ENCODE data around the gene CAB39L. TPM values are rescaled to one million over a fixed set of nuclear protein-coding genes. Genes with fewer than 3 reads are reported as not detected.

The CAB39L gene
- polyA plus RNA-seq, 2 donors, result 9.8 to 15.9 TPM

- H3K9me3 ChIP-seq (ENCODE audit: control insufficient read depth in 2 of 2, insufficient read depth in 1 of 2, low read depth in 1 of 2, low read length in 1 of 2), result no peaks in the 10 kb centered on the region
- H3K36me3 ChIP-seq (ENCODE audit: control insufficient read depth in 2 of 2, insufficient read depth in 2 of 2, low read length in 1 of 2), result peaks cover 0 to 2% of the 10 kb centered on the region in 2 donors
- WGBS, 2 donors, result 49 to 71% methylated on average over 7 of the region's 7 CpGs
- H3K27ac ChIP-seq (ENCODE audit: low read depth in 2 of 2, low read length in 1 of 2), result no peak overlapping the region
- H3K4me1 ChIP-seq (ENCODE audit: control insufficient read depth in 2 of 2, insufficient read depth in 2 of 2, low read length in 1 of 2), result peaks cover 0 to 4% of the 10 kb centered on the region in 2 donors
- no peak overlapping the region for H3K4me3 ChIP-seq (ENCODE audit: low read depth in 1 of 2, low read length in 2 of 2)
- H3K27me3 ChIP-seq (ENCODE audit: control insufficient read depth in 1 of 2, insufficient read depth in 2 of 2, low read length in 2 of 2), result no peaks in the 10 kb centered on the region
Observed at GRCh38 chr13:49457221-49457620, 13.4 kb upstream of the CAB39L start.

GRCh38 chr13:49456156-49456555, 12.3 kb upstream of the CAB39L start:
- WGBS, 2 donors, result 93 to 94% methylated on average over 1 of the region's 1 CpG
- Histone ChIP-seq H3K9me3 (ENCODE audit: control insufficient read depth in 2 of 2, insufficient read depth in 1 of 2, low read depth in 1 of 2, low read length in 1 of 2) (no peaks in the 10 kb centered on the region), H3K27ac (ENCODE audit: low read depth in 2 of 2, low read length in 1 of 2) (no peak overlapping the region), H3K4me3 (ENCODE audit: low read depth in 1 of 2, low read length in 2 of 2) (no peak overlapping the region), H3K36me3 (ENCODE audit: control insufficient read depth in 2 of 2, insufficient read depth in 2 of 2, low read length in 1 of 2) (no peaks in the 10 kb centered on the region), H3K4me1 (ENCODE audit: control insufficient read depth in 2 of 2, insufficient read depth in 2 of 2, low read length in 1 of 2) (peaks cover 0 to 4% of the 10 kb centered on the region in 2 donors), H3K27me3 (ENCODE audit: control insufficient read depth in 1 of 2, insufficient read depth in 2 of 2, low read length in 2 of 2) (no peaks in the 10 kb centered on the region)

- Histone ChIP-seq H3K4me3 (ENCODE audit: low read depth in 1 of 2, low read length in 2 of 2) (no peak overlapping the region), H3K27me3 (ENCODE audit: control insufficient read depth in 1 of 2, insufficient read depth in 2 of 2, low read length in 2 of 2) (no peaks in the 10 kb centered on the region), H3K36me3 (ENCODE audit: control insufficient read depth in 2 of 2, insufficient read depth in 2 of 2, low read length in 1 of 2) (no peaks in the 10 kb centered on the region), H3K9me3 (ENCODE audit: control insufficient read depth in 2 of 2, insufficient read depth in 1 of 2, low read depth in 1 of 2, low read length in 1 of 2) (no peaks in the 10 kb centered on the region), H3K4me1 (ENCODE audit: control insufficient read depth in 2 of 2, insufficient read depth in 2 of 2, low read length in 1 of 2) (peaks cover 0 to 4% of the 10 kb centered on the region in 2 donors), H3K27ac (ENCODE audit: low read depth in 2 of 2, low read length in 1 of 2) (no peak overlapping the region)
Observed at GRCh38 chr13:49455007-49455398, 11.1 kb upstream of the CAB39L start.

GRCh38 chr13:49454388-49455006, 10.6 kb upstream of the CAB39L start:
- 59 to 65% methylated on average over 4 of the region's 4 CpGs for WGBS, 2 donors
- no peak overlapping the region for H3K27ac ChIP-seq (ENCODE audit: low read depth in 2 of 2, low read length in 1 of 2)
- H3K4me3 ChIP-seq (ENCODE audit: low read depth in 1 of 2, low read length in 2 of 2), result no peak overlapping the region
- peaks cover 0 to 4% of the 10 kb centered on the region in 2 donors for H3K4me1 ChIP-seq (ENCODE audit: control insufficient read depth in 2 of 2, insufficient read depth in 2 of 2, low read length in 1 of 2)
- H3K27me3 ChIP-seq (ENCODE audit: control insufficient read depth in 1 of 2, insufficient read depth in 2 of 2, low read length in 2 of 2), result no peaks in the 10 kb centered on the region
- H3K9me3 ChIP-seq (ENCODE audit: control insufficient read depth in 2 of 2, insufficient read depth in 1 of 2, low read depth in 1 of 2, low read length in 1 of 2), result no peaks in the 10 kb centered on the region
- H3K36me3 ChIP-seq (ENCODE audit: control insufficient read depth in 2 of 2, insufficient read depth in 2 of 2, low read length in 1 of 2), result no peaks in the 10 kb centered on the region

- Histone ChIP-seq H3K36me3 (ENCODE audit: control insufficient read depth in 2 of 2, insufficient read depth in 2 of 2, low read length in 1 of 2) (no peaks in the 10 kb centered on the region), H3K4me1 (ENCODE audit: control insufficient read depth in 2 of 2, insufficient read depth in 2 of 2, low read length in 1 of 2) (peaks cover 0 to 4% of the 10 kb centered on the region in 2 donors), H3K27ac (ENCODE audit: low read depth in 2 of 2, low read length in 1 of 2) (no peak overlapping the region), H3K27me3 (ENCODE audit: control insufficient read depth in 1 of 2, insufficient read depth in 2 of 2, low read length in 2 of 2) (no peaks in the 10 kb centered on the region), H3K4me3 (ENCODE audit: low read depth in 1 of 2, low read length in 2 of 2) (no peak overlapping the region), H3K9me3 (ENCODE audit: control insufficient read depth in 2 of 2, insufficient read depth in 1 of 2, low read depth in 1 of 2, low read length in 1 of 2) (no peaks in the 10 kb centered on the region)
- 96% methylated on average over 7 of the region's 7 CpGs for WGBS, 2 donors
Observed at GRCh38 chr13:49453465-49453864, 9.6 kb upstream of the CAB39L start.

GRCh38 chr13:49452725-49453457, 9.0 kb upstream of the CAB39L start:
- H3K4me1 ChIP-seq (ENCODE audit: control insufficient read depth in 2 of 2, insufficient read depth in 2 of 2, low read length in 1 of 2), result peaks cover 0 to 2% of the 10 kb centered on the region in 2 donors
- H3K9me3 ChIP-seq (ENCODE audit: control insufficient read depth in 2 of 2, insufficient read depth in 1 of 2, low read depth in 1 of 2, low read length in 1 of 2), result no peaks in the 10 kb centered on the region
- no peaks in the 10 kb centered on the region for H3K36me3 ChIP-seq (ENCODE audit: control insufficient read depth in 2 of 2, insufficient read depth in 2 of 2, low read length in 1 of 2)
- H3K27me3 ChIP-seq (ENCODE audit: control insufficient read depth in 1 of 2, insufficient read depth in 2 of 2, low read length in 2 of 2), result no peaks in the 10 kb centered on the region
- no peak overlapping the region for H3K4me3 ChIP-seq (ENCODE audit: low read depth in 1 of 2, low read length in 2 of 2)
- 92 to 95% methylated on average over 8 of the region's 8 CpGs for WGBS, 2 donors
- H3K27ac ChIP-seq (ENCODE audit: low read depth in 2 of 2, low read length in 1 of 2), result no peak overlapping the region

GRCh38 chr13:49450105-49450819, 6.4 kb upstream of the CAB39L start:
- Histone ChIP-seq H3K9me3 (ENCODE audit: control insufficient read depth in 2 of 2, insufficient read depth in 1 of 2, low read depth in 1 of 2, low read length in 1 of 2) (no peaks in the 10 kb centered on the region), H3K4me3 (ENCODE audit: low read depth in 1 of 2, low read length in 2 of 2) (no peak overlapping the region), H3K4me1 (ENCODE audit: control insufficient read depth in 2 of 2, insufficient read depth in 2 of 2, low read length in 1 of 2) (no peaks in the 10 kb centered on the region), H3K36me3 (ENCODE audit: control insufficient read depth in 2 of 2, insufficient read depth in 2 of 2, low read length in 1 of 2) (no peaks in the 10 kb centered on the region), H3K27ac (ENCODE audit: low read depth in 2 of 2, low read length in 1 of 2) (no peak overlapping the region), H3K27me3 (ENCODE audit: control insufficient read depth in 1 of 2, insufficient read depth in 2 of 2, low read length in 2 of 2) (no peaks in the 10 kb centered on the region)
- WGBS, 2 donors, result 76 to 84% methylated on average over 3 of the region's 3 CpGs

- H3K36me3 ChIP-seq (ENCODE audit: control insufficient read depth in 2 of 2, insufficient read depth in 2 of 2, low read length in 1 of 2), result no peaks in the 10 kb centered on the region
- 96 to 99% methylated on average over 2 of the region's 2 CpGs for WGBS, 2 donors
- H3K4me3 ChIP-seq (ENCODE audit: low read depth in 1 of 2, low read length in 2 of 2), result no peak overlapping the region
- no peaks in the 10 kb centered on the region for H3K9me3 ChIP-seq (ENCODE audit: control insufficient read depth in 2 of 2, insufficient read depth in 1 of 2, low read depth in 1 of 2, low read length in 1 of 2)
- H3K4me1 ChIP-seq (ENCODE audit: control insufficient read depth in 2 of 2, insufficient read depth in 2 of 2, low read length in 1 of 2), result no peaks in the 10 kb centered on the region
- H3K27ac ChIP-seq (ENCODE audit: low read depth in 2 of 2, low read length in 1 of 2), result no peak overlapping the region
- H3K27me3 ChIP-seq (ENCODE audit: control insufficient read depth in 1 of 2, insufficient read depth in 2 of 2, low read length in 2 of 2), result no peaks in the 10 kb centered on the region
Observed at GRCh38 chr13:49448753-49449152, 4.9 kb upstream of the CAB39L start.

GRCh38 chr13:49446473-49446872, 2.6 kb upstream of the CAB39L start:
- Histone ChIP-seq H3K27ac (ENCODE audit: low read depth in 2 of 2, low read length in 1 of 2) (no peak overlapping the region), H3K4me1 (ENCODE audit: control insufficient read depth in 2 of 2, insufficient read depth in 2 of 2, low read length in 1 of 2) (no peaks in the 10 kb centered on the region), H3K36me3 (ENCODE audit: control insufficient read depth in 2 of 2, insufficient read depth in 2 of 2, low read length in 1 of 2) (no peaks in the 10 kb centered on the region)

More at GRCh38 chr13:49446473-49446872, 2.6 kb upstream of the CAB39L start:
- no peaks in the 10 kb centered on the region for H3K27me3 ChIP-seq (ENCODE audit: control insufficient read depth in 1 of 2, insufficient read depth in 2 of 2, low read length in 2 of 2)
- no peak overlapping the region for H3K4me3 ChIP-seq (ENCODE audit: low read depth in 1 of 2, low read length in 2 of 2)
- no peaks in the 10 kb centered on the region for H3K9me3 ChIP-seq (ENCODE audit: control insufficient read depth in 2 of 2, insufficient read depth in 1 of 2, low read depth in 1 of 2, low read length in 1 of 2)
